Upper lobe of right lung (tissue), 1 donor: ENCODE results near the gene RXFP4. TPM values are rescaled to one million over a fixed set of nuclear protein-coding genes. Genes with fewer than 3 reads are reported as not detected.

Experiments
- ATAC-seq: fragments of 200-7000 bp; cut with Tn5 transposase; one replicate; pipeline ENCODE4 v1.9.1; 2020; ENCODE audit warnings: mild to moderate bottlenecking, moderate library complexity
- DNase-seq: peaks from one replicate; pipeline ENCODE4 v3.0.0-alpha.2; 2020
- H3K27ac ChIP-seq: fragments of 200-600 bp; one replicate; pipeline ENCODE4 v1.8.0; 2022
- H3K27me3 ChIP-seq: fragments of 200-600 bp; one replicate; pipeline ENCODE4 v1.8.0; 2022; ENCODE audit warnings: mild to moderate bottlenecking
- H3K36me3 ChIP-seq: fragments of 200-600 bp; one replicate; pipeline ENCODE4 v1.8.0; 2022
- H3K4me1 ChIP-seq: fragments of 200-600 bp; one replicate; pipeline ENCODE4 v1.8.0; 2022
- H3K4me3 ChIP-seq: fragments of 200-600 bp; one replicate; pipeline ENCODE4 v1.8.0; 2022; ENCODE audit warnings: mild to moderate bottlenecking
- H3K9me3 ChIP-seq: fragments of 200-600 bp; one replicate; pipeline ENCODE4 v1.8.0; 2022
- CTCF ChIP-seq: fragments of 200-600 bp; IDR thresholded peaks from one replicate; pipeline ENCODE4 v1.8.0; 2022; ENCODE audit warnings: antibody characterized with exemption
- intact Hi-C: fragments of 100-400 bp; cut with DNase I; formaldehyde crosslinking; loops from one replicate; pipeline ENCODE4 v1.11.0; 2022
- total RNA-seq: library from RNA; stranded (reverse); fragmentation: NEBNext Ultra II Directional; extraction: Animal tissue kit (Norgen Biotek cat#: 25700); gene quantifications from one replicate; pipeline ENCODE4 v1.2.1, GENCODE V29; 2021
- donor health status: DM: no; HTN: yes; CAD: no; lungs with severe emphysema.

The RXFP4 gene
- total RNA-seq, 1 donor from 2014 or later = not detected

- H3K4me3 ChIP-seq = peak overlapping the region; percentile 12
- intact Hi-C loops = loop anchor here (5.0 kb wide), 1 partner anchor 47 kb away; no protein-coding TSS in a partner anchor
- peak overlapping the region; percentile 89 for H3K27ac ChIP-seq
- no peaks in the 10 kb centered on the region for H3K9me3 ChIP-seq
- no peaks in the 10 kb centered on the region for H3K27me3 ChIP-seq
- DNase-seq (no peak), ATAC-seq (peak; percentile 84)
- H3K4me1 ChIP-seq = peaks cover 65% of the 10 kb centered on the region
- no peak for TF ChIP-seq CTCF
- no peaks in the 10 kb centered on the region for H3K36me3 ChIP-seq
Observed at GRCh38 chr1:155940482-155940992, 901 bp upstream of the RXFP4 start.

- ATAC-seq (peak; percentile 6), DNase-seq (peak; percentile 63)
- no peaks in the 10 kb centered on the region for H3K9me3 ChIP-seq
- H3K4me1 ChIP-seq = peaks cover 75% of the 10 kb centered on the region
- peak overlapping the region; percentile 89 for H3K27ac ChIP-seq
- no peak for TF ChIP-seq CTCF
- H3K27me3 ChIP-seq = no peaks in the 10 kb centered on the region
- intact Hi-C loops = loop anchor here (5.0 kb wide), 1 partner anchor 45 kb away; no protein-coding TSS in a partner anchor
- H3K4me3 ChIP-seq = no peak overlapping the region
- peaks cover 12% of the 10 kb centered on the region for H3K36me3 ChIP-seq
Observed at GRCh38 chr1:155941845-155942531, 550 bp downstream of the RXFP4 start.

- peaks cover 75% of the 10 kb centered on the region for H3K4me1 ChIP-seq
- H3K36me3 ChIP-seq = peaks cover 19% of the 10 kb centered on the region
- intact Hi-C loops = loop anchor here (5.0 kb wide), 1 partner anchor 45 kb away; no protein-coding TSS in a partner anchor
- no peaks in the 10 kb centered on the region for H3K27me3 ChIP-seq
- H3K4me3 ChIP-seq = no peak overlapping the region
- no peaks in the 10 kb centered on the region for H3K9me3 ChIP-seq
- no peak for ATAC-seq
- peak; percentile 60 for DNase-seq
- H3K27ac ChIP-seq = peak overlapping the region; percentile 89
- no peak for TF ChIP-seq CTCF
Observed at GRCh38 chr1:155942578-155943141, 1.2 kb downstream of the RXFP4 start.

GRCh38 chr1:155944444-155944799 is 3.0 kb downstream of the RXFP4 start:
- no peak for TF ChIP-seq CTCF
- DNase-seq (peak; percentile 40), ATAC-seq (no peak)
- Histone ChIP-seq H3K27me3 (no peaks in the 10 kb centered on the region), H3K4me1 (peaks cover 61% of the 10 kb centered on the region), H3K27ac (no peak overlapping the region), H3K36me3 (peaks cover 36% of the 10 kb centered on the region), H3K4me3 (no peak overlapping the region), H3K9me3 (no peaks in the 10 kb centered on the region)
- intact Hi-C loops = loop anchor here (5.0 kb wide), 1 partner anchor 43 kb away; no protein-coding TSS in a partner anchor

GRCh38 chr1:155946633-155947219 is 5.3 kb downstream of the RXFP4 start:
- intact Hi-C loops = no loop called here
- DNase-seq (peak; percentile 0), ATAC-seq (no peak)
- H3K9me3 ChIP-seq = no peaks in the 10 kb centered on the region
- peaks cover 60% of the 10 kb centered on the region for H3K36me3 ChIP-seq
- no peak for TF ChIP-seq CTCF
- H3K4me1 ChIP-seq = peaks cover 39% of the 10 kb centered on the region
- H3K27ac ChIP-seq = no peak overlapping the region
- no peaks in the 10 kb centered on the region for H3K27me3 ChIP-seq
- H3K4me3 ChIP-seq = no peak overlapping the region
